Measurements from ENCODE around the gene C11orf68.

DNA sequence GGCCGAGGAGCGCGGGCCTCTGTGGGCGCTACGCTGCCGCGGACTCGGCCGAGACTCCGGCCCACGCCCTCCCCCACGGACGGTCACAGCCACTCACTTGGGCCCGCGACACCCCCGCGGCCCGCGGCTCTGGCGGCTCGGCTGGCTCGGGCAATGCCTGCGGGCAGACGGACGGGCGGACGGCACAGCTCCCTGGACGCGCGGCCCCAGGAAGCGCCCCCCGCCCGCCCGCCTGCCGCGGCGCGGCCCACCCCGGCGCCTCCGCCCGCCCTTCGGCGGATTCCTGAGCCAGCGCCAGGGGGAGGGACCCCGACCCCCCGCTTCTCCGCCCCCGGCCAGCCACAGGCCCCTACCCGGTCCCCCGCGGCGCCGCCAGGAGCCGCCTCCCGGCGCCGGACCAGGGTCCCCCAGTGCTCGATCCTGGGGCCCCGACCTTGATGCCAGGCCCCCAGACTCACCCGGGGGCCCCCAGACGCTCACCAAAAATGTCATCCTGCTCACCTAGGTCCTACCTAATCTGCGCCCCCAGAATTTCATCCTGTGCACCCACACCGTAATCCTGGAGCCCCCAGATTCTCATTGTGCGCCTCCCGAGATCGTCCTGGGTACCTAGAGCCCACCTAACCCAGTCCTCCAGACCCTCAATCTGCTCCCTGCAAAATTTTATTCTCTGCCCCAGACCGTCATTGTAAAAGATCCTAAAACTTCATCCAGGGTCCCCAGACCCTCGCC, 46.1 kb downstream of the C11orf68 start, which contains the start of gene EFEMP2:
- TF ChIP-seq POLR2A (IDR thresholded peaks at IDR 0.05; ENCODE audit: low read depth, low read length) (no peak), POLR2AphosphoS5 (IDR thresholded peaks at IDR 0.05; ENCODE audit: low read depth, low read length) (no peak), TAF1 (IDR thresholded peaks at IDR 0.05; ENCODE audit: borderline replicate concordance, low read depth, low read length) (no peak)

Data from GM12892 (cell line).